Kasumi-1 (cell line): ENCODE measurements around the gene GRPEL2.
"Not testable (repeated sequence)": the region's sequence is repeated elsewhere in the genome, so short reads cannot be mapped to it uniquely, and the experiment has no call there.

Source experiments
- DNase-seq, 2 experiments: peaks; one replicate each; lab custom pipeline; 2025; lab: John Stamatoyannopoulos, UW

The GRPEL2 gene

DNA sequence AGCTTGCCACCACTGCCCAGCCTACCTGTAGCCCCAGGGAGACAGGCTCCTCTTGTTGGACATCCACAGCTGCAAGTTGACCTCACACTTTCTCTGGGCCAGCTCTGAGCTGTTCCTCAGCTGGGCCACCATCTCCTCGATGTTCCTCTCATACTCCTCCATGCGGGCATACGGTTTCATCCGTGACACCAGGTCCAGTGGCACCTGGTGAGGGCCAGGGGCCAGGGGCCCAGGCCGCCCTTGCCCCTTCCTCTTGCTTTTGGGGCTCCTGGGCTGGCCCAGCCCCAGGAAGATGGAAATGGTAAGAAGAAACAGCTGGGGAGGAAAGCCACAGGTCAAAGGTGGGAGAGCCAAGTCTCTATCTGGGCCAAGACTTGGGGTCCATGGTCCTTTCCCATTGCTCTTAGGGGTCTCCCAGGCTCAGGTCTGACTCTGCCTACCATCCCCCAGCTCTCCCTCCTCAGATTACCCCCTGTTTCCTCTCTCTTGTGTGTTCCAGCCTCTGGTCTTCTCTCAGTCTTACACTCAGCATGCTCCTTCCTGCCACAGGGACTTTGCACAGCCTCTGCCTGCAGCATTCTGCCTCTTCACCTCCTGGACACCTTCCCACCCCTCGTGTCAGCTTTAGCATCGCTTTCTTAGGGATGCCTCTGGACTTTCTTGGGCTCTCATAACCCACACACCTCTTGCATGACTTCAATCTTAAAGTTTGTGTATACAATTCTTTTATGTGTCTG, 31.6 kb downstream of the GRPEL2 start:
- DNase-seq: no peak

GRCh38 chr5:149378241-149378820, 33.0 kb downstream of the GRPEL2 start:
- DNase-seq: no peak

- DNase-seq: no peak
Observed at GRCh38 chr5:149379177-149379761, 34.0 kb downstream of the GRPEL2 start, which contains the start of gene IL17B. IL17B (minus strand) TSS chr5:149379292; CDS start chr5:149379225, 67 bp downstream.

GRCh38 chr5:149379818-149380374, 34.6 kb downstream of the GRPEL2 start:
- DNase-seq: no peak

DNA sequence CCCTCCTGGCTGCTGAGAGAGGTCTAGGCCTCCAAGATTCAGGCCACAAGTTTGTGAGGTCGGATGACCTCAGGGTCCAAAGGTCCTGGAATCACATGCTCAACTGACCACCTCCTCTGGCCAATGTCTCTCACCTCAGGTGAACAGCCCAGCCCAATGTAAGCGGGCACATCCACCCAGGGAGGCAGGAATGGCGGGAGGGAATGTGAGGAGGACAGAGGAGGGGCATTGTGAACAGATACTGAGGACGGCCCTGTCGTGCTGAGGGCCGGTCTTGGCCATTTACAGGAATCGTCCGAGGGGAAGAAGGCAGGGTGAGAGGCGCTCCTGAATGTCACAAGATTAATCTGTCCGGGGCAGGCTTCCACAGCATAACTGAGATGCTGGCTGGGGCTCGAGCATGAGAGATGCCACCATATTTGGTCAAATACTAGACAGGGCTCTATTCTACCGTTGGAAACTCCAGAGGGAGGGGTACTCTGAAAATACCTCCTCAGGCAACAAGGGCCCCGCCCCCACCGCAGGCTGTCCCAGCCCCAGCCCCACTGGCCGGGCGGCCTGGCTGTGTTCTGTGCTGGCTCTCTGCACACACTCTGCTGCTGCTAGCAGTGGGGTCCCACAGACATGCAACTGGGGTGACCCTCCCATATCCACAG, 35.3 kb downstream of the GRPEL2 start:
- DNase-seq: no peak

DNA sequence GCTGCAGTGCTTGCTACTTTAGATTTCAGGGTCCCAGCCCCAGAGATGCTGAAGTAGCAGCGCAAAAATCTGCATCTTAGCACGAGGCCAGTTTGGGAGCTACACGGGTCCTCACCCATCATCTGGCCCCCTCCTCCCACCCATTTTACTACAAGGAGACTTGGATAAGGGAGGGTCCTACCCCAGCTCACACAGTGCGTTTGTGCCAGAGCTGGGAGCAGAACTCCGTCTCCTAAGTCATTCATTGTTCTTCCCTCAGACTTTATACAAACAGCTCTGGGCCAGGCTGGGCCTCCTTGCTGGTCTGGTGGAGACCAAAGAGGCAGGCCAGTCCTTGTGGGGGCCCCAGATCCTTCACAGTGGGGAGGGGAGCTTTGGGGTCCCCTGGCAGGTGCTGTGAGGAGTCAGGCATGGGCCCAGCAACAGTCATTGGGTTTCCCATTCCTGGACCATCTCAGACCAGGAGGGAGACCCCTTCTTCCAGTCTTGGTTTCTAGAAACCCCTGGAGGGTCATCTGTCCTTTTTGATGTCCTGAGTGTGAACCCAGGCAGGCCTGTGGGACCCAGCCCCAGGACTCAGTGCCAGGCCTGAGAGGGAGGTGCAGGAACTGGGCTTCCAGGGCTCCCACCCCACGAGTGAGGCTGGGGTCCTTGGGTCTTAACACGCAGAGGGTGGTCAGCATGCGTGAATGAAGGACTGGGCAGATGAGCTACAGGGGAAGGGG, 36.1 kb downstream of the GRPEL2 start:
- DNase-seq: no peak

GRCh38 chr5:149381986-149382338, 36.7 kb downstream of the GRPEL2 start:
- peak; percentile 75 to 82 for DNase-seq

DNA sequence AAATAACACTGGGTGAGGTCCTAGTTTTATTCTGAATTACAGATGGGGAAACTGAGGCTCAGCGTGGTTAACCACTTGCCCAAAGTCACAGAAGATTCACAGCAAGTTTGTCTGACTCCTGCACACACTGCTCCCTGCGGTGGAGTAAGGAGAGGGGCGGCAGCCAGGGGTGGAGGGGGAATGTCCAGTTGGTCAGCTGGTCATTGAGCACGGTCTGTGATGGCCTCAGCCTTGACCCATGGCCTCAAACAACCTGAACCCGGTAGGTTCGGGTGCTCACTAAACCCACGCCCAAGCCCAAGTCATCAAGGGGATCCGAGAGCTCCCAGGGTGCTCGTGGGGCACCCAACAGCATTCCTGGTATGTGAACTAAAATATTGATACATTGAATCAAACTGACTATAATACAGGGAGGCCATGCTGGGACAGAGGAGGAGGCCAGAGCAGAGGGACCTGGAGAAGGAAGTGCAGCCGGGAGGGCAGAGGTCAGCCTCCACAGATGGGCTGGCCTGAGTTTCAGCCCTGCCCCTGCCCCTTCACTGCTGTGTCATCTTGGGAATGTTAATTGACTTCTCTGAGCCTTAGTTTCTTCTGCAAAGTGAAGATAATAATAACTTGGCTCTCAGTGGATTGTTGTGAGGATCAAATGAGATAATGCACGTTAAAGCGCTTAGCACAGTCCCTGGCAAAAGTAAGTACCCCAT, 37.4 kb downstream of the GRPEL2 start:
- no peak for DNase-seq

DNA sequence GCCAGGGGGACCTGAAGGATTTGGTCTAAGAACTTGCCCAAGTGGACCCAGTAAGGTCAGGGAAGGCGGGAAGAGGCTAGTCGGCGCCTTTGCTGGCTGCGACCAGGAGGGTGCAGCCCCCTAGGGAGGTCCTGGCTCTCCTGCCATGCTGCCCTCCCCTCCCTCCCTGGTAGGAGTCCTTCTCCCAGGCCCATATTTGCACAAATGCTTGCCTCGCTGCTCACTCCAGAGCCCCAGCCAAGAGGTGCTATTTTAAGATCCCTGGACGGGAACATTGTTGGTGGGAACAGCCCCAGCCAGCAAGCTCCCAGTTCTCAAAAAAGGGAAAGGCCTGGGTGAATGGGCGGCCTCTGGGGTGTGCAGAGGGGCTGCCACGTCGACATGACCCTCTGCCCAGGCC, 38.1 kb downstream of the GRPEL2 start:
- DNase-seq: no peak

DNA sequence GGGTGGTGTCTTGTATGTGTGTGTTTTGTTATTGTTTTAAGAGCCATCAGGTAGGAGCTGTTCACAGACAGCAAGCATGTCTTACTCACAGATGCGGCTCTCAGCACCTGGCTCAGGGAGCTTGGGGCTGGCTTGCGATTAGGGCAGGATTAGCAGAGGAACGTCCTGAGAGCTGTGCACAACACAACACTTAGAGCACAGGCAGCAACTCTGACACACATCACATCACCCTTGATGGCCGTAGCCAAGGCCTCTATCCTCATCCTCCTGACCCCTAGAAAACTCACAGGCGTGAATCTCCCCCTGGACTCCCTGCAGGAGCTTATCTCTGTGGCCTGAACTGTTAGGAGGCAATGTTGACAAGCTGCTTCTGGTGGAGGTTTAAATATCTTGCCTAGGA, 40.9 kb downstream of the GRPEL2 start:
- no peak for DNase-seq

- DNase-seq: no peak
Observed at GRCh38 chr5:149387081-149387631, 41.9 kb downstream of the GRPEL2 start.

DNA sequence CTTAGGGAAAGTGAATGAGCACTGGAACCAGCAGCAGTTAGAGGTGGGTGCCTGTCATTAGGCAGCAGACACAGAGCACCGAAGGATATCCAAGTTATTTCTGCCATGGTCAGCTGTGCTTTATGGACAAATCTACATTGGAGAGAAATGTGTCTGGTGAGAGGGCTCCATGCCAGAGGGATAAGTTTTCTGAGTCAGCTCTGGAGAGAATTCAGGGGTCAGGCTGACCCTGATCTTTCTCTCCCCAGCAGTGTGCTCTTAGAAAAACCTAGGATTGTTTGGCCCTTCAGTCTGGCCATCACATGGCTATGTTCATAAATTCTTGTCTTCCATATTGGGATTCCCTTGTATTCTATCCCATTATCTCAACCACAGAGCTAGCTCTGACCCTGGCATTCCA, 42.7 kb downstream of the GRPEL2 start:
- no peak for DNase-seq

- DNase-seq: no peak
Observed at GRCh38 chr5:149388498-149389190, 43.3 kb downstream of the GRPEL2 start.

GRCh38 chr5:149389552-149390495, 44.5 kb downstream of the GRPEL2 start:
- DNase-seq: no peak

DNA sequence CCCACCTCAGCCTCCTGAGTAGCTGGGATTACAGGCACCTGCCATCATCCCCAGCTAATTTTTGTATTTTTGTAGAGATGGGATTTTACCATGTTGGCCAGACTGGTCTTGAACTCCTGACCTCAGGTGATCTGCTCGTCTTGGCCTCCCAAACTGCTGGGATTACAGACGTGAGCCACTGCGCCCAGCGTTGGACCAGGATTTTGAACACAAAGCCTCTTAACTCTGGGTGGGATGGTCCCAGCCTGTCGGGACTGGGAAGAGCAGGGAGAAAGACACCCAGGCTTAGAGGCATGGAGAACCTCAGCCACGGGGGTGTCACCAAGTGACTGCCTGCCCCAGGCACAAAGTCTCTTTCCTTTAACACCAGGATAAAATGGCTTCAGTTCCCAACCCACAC, 45.8 kb downstream of the GRPEL2 start:
- DNase-seq: not testable (repeated sequence)

DNA sequence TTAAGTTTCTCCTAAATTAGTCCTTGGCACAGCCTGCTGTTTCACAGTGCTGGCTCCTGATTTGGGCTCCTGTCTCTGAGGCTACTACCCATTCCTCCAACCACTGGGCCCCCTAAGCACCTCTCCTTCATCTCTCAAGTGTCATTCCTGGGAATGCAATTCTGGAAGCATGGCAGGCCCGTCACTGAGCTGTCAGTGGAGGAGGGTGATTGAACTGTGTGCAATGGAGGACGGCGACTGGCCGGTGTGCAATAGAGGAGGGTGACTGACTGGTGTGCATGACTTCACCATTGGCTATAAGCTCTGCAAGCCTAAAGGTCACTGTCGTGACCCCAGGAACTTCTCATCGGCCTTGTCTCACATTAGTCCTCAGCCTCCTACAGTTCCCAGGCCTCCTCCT, 46.2 kb downstream of the GRPEL2 start:
- DNase-seq: no peak

GRCh38 chr5:149392718-149393117, 47.4 kb downstream of the GRPEL2 start:
- DNase-seq: no peak

DNA sequence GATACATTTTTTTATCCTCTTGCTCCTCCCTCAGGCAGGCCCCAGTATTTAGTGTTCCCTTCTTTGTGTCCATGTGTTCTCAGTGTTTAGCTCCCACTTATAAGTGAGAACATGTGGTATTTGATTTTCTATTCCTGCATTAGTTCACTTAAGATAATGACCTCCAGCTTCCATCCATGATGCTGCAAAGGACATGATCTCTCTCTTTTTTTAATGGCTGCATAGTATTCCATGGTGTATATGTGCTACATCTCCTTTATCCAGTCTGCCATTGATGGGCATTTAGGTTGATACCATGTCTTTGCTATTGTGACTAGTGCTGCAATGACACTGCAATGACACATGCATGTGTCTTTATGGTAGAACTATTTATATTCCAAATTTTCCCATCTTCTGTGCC, 49.7 kb downstream of the GRPEL2 start:
- not testable (repeated sequence) for DNase-seq

GRCh38 chr5:149397530-149397929, 52.2 kb downstream of the GRPEL2 start:
- no peak for DNase-seq
